HepG2 (cell line): Measurements from ENCODE around the gene UBR4. TPM values are rescaled to one million over a fixed set of nuclear protein-coding genes. Genes with fewer than 3 reads are reported as not detected.

ENCODE experiments used
- DNMT1 ChIP-seq: sonication (generic); formaldehyde crosslinking; IDR thresholded peaks from 2 replicates; pipeline ENCODE4 v1.5.1; 2020; ENCODE audit warnings: mild to moderate bottlenecking, missing genetic modification reagents
- GATAD1 ChIP-seq: IDR thresholded peaks from 2 replicates; pipeline ENCODE4 v1.6.1; 2016; ENCODE audit warnings: missing genetic modification reagents, missing compliant biosample characterization
- HOXA3 ChIP-seq: sonication (generic); formaldehyde crosslinking; IDR thresholded peaks from 2 replicates; pipeline ENCODE4 v1.5.0; 2020; ENCODE audit warnings: missing genetic modification reagents
- KMT2A ChIP-seq: sonication (generic); formaldehyde crosslinking; IDR thresholded peaks from 2 replicates; pipeline ENCODE4 v1.4.0; 2020; ENCODE audit warnings: missing genetic modification reagents
- NR0B2 ChIP-seq: sonication (generic); formaldehyde crosslinking; IDR thresholded peaks from 2 replicates; pipeline ENCODE4 v1.4.0; 2020; ENCODE audit warnings: mild to moderate bottlenecking, missing genetic modification reagents
- RBFOX2 ChIP-seq: fragments of 200-400 bp; formaldehyde crosslinking; IDR thresholded peaks from 2 replicates; pipeline ENCODE4 v1.6.1; 2017; ENCODE audit warnings: low read depth, mild to moderate bottlenecking, low read length
- SMAD1 ChIP-seq: sonication (generic); formaldehyde crosslinking; IDR thresholded peaks from 2 replicates; pipeline ENCODE4 v1.4.0; 2020; ENCODE audit warnings: missing genetic modification reagents, low read depth, mild to moderate bottlenecking, borderline replicate concordance
- ZNF20 ChIP-seq: sonication (generic); formaldehyde crosslinking; IDR thresholded peaks from 2 replicates; pipeline ENCODE4 v1.4.0; 2020; ENCODE audit warnings: mild to moderate bottlenecking, moderate library complexity, missing genetic modification reagents
- ZNF414 ChIP-seq: sonication (generic); formaldehyde crosslinking; IDR thresholded peaks from 2 replicates; pipeline ENCODE4 v1.5.0; 2020; ENCODE audit warnings: missing genetic modification reagents
- ZNF530 ChIP-seq: sonication (generic); formaldehyde crosslinking; IDR thresholded peaks from 2 replicates; pipeline ENCODE4 v1.5.0; 2020; ENCODE audit warnings: low read depth, mild to moderate bottlenecking, missing genetic modification reagents
- ZNF598 ChIP-seq: sonication (generic); formaldehyde crosslinking; IDR thresholded peaks from 2 replicates; pipeline ENCODE4 v1.5.1; 2020; ENCODE audit warnings: mild to moderate bottlenecking, missing genetic modification reagents, borderline replicate concordance
- ZNF75D ChIP-seq: sonication (generic); formaldehyde crosslinking; IDR thresholded peaks from 2 replicates; pipeline ENCODE4 v1.8.1; 2023; ENCODE audit warnings: missing genetic modification reagents, mild to moderate bottlenecking, borderline replicate concordance
- ZSCAN30 ChIP-seq: sonication (generic); formaldehyde crosslinking; IDR thresholded peaks from 2 replicates; pipeline ENCODE4 v1.5.0; 2020; ENCODE audit warnings: mild to moderate bottlenecking, missing genetic modification reagents
- polyA plus RNA-seq, 8 experiments: library from polyadenylated mRNA; depleted of rRNA in 3 of 8; stranded (reverse) in 7 of 8; unstranded in 1 of 8; fragments of >200 nt; fragmentation: Illumina TruSeq in 4 of 8; extraction: Trizol in 4 of 8; gene quantifications; 2 replicates each; pipeline versions ENCODE4 v1.2.1 to v1.2.3, GENCODE V29; 2011 to 2016; ENCODE audit warnings: low read depth in 4 of 8, missing spikeins in 1 of 8, mixed read lengths in 1 of 8; ENCODE audit not compliant: insufficient read depth in 1 of 8
- total RNA-seq, 5 experiments: library from RNA; depleted of rRNA; stranded (reverse); fragments of >200 nt; fragmentation: Illumina TruSeq; extraction: Trizol; gene quantifications; 2 replicates each; pipeline ENCODE4 v1.2.3, GENCODE V29; 2016; ENCODE audit warnings: low read depth in 1 of 5
- TF ChIP-seq, protein P1 (sequence below), 2 experiments: sonication (generic) in 1 of 2; formaldehyde crosslinking in 1 of 2; IDR thresholded peaks; 2 replicates each; pipeline versions ENCODE4 v1.6.1 to v1.9.0; 2014 to 2022; ENCODE audit warnings: antibody characterized with exemption in 1 of 2, borderline replicate concordance in 1 of 2, inconsistent platforms in 1 of 2, low read depth in 1 of 2, missing genetic modification reagents in 1 of 2

UBR4 gene
- total and polyA plus RNA-seq, 2 of the 13 experiments (the other 11 are each of a cell fraction or from before 2014, with no cell fraction given), result 59.1 to 106 TPM

GRCh38 chr1:19251305-19252196, 41.5 kb upstream of the UBR4 start, which contains the start of the genes EMC1 and MRTO4 (continued):
- TF ChIP-seq ZNF414 (CRISPR knock-in tag), result no peak
- TF ChIP-seq SMAD1 (CRISPR knock-in tag), result no peak
- no peak for TF ChIP-seq ZNF530
- peak; percentile 95 for TF ChIP-seq NR0B2 (CRISPR knock-in tag)
- TF ChIP-seq HOXA3 (CRISPR knock-in tag), result peak; percentile 90
- TF ChIP-seq ZSCAN30, result no peak
- peak; percentile 63 for TF ChIP-seq ZNF598 (CRISPR knock-in tag)
- TF ChIP-seq ZNF20 (CRISPR knock-in tag), result 0 out of 2 replicates have a peak, but pooled peaks have one; percentile 53
- TF ChIP-seq, protein P1, sequence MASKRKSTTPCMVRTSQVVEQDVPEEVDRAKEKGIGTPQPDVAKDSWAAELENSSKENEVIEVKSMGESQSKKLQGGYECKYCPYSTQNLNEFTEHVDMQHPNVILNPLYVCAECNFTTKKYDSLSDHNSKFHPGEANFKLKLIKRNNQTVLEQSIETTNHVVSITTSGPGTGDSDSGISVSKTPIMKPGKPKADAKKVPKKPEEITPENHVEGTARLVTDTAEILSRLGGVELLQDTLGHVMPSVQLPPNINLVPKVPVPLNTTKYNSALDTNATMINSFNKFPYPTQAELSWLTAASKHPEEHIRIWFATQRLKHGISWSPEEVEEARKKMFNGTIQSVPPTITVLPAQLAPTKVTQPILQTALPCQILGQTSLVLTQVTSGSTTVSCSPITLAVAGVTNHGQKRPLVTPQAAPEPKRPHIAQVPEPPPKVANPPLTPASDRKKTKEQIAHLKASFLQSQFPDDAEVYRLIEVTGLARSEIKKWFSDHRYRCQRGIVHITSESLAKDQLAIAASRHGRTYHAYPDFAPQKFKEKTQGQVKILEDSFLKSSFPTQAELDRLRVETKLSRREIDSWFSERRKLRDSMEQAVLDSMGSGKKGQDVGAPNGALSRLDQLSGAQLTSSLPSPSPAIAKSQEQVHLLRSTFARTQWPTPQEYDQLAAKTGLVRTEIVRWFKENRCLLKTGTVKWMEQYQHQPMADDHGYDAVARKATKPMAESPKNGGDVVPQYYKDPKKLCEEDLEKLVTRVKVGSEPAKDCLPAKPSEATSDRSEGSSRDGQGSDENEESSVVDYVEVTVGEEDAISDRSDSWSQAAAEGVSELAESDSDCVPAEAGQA (IDR thresholded peaks at IDR 0.05; ENCODE audit: low read depth), result no peak
- TF ChIP-seq, protein P1 (CRISPR knock-in tag; IDR thresholded peaks at IDR 0.05; ENCODE audit: borderline replicate concordance), result no peak
- no peak for TF ChIP-seq ZNF75D (CRISPR knock-in tag)
- no peak for TF ChIP-seq DNMT1 (CRISPR knock-in tag)
- TF ChIP-seq KMT2A, result peak; percentile 93
- TF ChIP-seq RBFOX2, result peak; percentile 96
- peak; percentile 98 for TF ChIP-seq GATAD1 (CRISPR knock-in tag)
